Left lung (tissue), 10 donors: Measurements from ENCODE around the gene SFTPA2. TPM values are rescaled to one million over a fixed set of nuclear protein-coding genes. Genes with fewer than 3 reads are reported as not detected.
"Not testable (repeated sequence)": the region's sequence is repeated elsewhere in the genome, so short reads cannot be mapped to it uniquely, and the experiment has no call there.

Experiments used
- ATAC-seq: fragments of 200-7000 bp; cut with Tn5 transposase; one replicate; pipeline ENCODE4 v1.9.1; 2020; ENCODE audit warnings: moderate library complexity
- DNase-seq, 4 donors: peaks; one replicate each; pipeline ENCODE4 v3.0.0-alpha.2; 2013 to 2020
- H3K27ac ChIP-seq, 2 donors: fragments of 200-600 bp; sonication (generic) in 1 of 2; one replicate each; pipeline versions ENCODE4 v1.5.0 to v1.8.0; 2020 to 2021
- H3K27me3 ChIP-seq, 2 donors: fragments of 200-600 bp; sonication (generic) in 1 of 2; one replicate each; pipeline versions ENCODE4 v1.5.0 to v1.8.0; 2020 to 2021
- H3K36me3 ChIP-seq, 2 donors: fragments of 200-600 bp; sonication (generic) in 1 of 2; one replicate each; pipeline versions ENCODE4 v1.5.0 to v1.8.0; 2020 to 2021
- H3K4me1 ChIP-seq, 2 donors: fragments of 200-600 bp; one replicate each; pipeline ENCODE4 v1.8.0; 2021
- H3K4me3 ChIP-seq, 2 donors: fragments of 200-600 bp; sonication (generic) in 1 of 2; one replicate each; pipeline versions ENCODE4 v1.5.0 to v1.8.0; 2020 to 2021; ENCODE audit warnings: mild to moderate bottlenecking in 1 of 2
- H3K9me3 ChIP-seq, 2 donors: fragments of 200-600 bp; sonication (generic) in 1 of 2; one replicate each; pipeline versions ENCODE4 v1.5.0 to v1.8.0; 2020 to 2021
- CTCF ChIP-seq, 2 donors: fragments of 200-600 bp; sonication (generic) in 1 of 2; IDR thresholded peaks; one replicate each; pipeline versions ENCODE4 v1.5.0 to v1.8.0; 2021; ENCODE audit warnings: antibody characterized with exemption in 2 of 2
- intact Hi-C, 2 donors: fragments of 100-400 bp; cut with DNase I; formaldehyde crosslinking; loops; one replicate each; pipeline versions ENCODE4 v1.11.2 to v1.14.2; 2022
- polyA plus RNA-seq, 6 donors: library from polyadenylated mRNA; unstranded; fragments of 120-200 nt; gene quantifications; one replicate each; pipeline ENCODE4 v1.2.1, GENCODE V29; 2013; ENCODE audit not compliant: insufficient read length in 6 of 6
- total RNA-seq, 2 donors: library from RNA; stranded (reverse); fragmentation: NEBNext Ultra II Directional; extraction: Animal tissue kit (Norgen Biotek cat#: 25700); gene quantifications; one replicate each; pipeline ENCODE4 v1.2.1, GENCODE V29; 2021
- donor health status: DM: no; HTN: yes; CAD: no.
- donor health status: DM: no; HTN: no; CAD: no.

Gene SFTPA2
- total and polyA plus RNA-seq, 8 donors = 0.83 to 13,178 (median 7.7) TPM

- no peak overlapping the region for H3K4me3 ChIP-seq
- H3K4me1 ChIP-seq = no peaks in the 10 kb centered on the region
- DNase-seq = no peak
- no peaks in the 10 kb centered on the region for H3K27me3 ChIP-seq
- no peak for TF ChIP-seq CTCF (IDR thresholded peaks at IDR 0.05)
- intact Hi-C loops = no loop called here
- H3K36me3 ChIP-seq = no peaks in the 10 kb centered on the region
- no peak overlapping the region for H3K27ac ChIP-seq
- H3K9me3 ChIP-seq = peaks cover 0 to 7% of the 10 kb centered on the region in 2 donors
- no peak for ATAC-seq
These were observed 42.7 kb upstream of the SFTPA2 start for GRCh38 chr10:79602953-79603352.

- no peak overlapping the region for H3K4me3 ChIP-seq
- no peaks in the 10 kb centered on the region for H3K36me3 ChIP-seq
- intact Hi-C loops = no loop called here
- no peaks in the 10 kb centered on the region for H3K4me1 ChIP-seq
- no peaks in the 10 kb centered on the region for H3K27me3 ChIP-seq
- no peak for DNase-seq
- no peak for TF ChIP-seq CTCF (IDR thresholded peaks at IDR 0.05)
- peaks cover 0 to 17% of the 10 kb centered on the region in 2 donors for H3K9me3 ChIP-seq
- ATAC-seq = no peak
- H3K27ac ChIP-seq = no peak overlapping the region
These were observed 41.7 kb upstream of the SFTPA2 start for GRCh38 chr10:79601939-79602338.

GRCh38 chr10:79599644-79600043, 39.4 kb upstream of the SFTPA2 start:
- H3K27me3 ChIP-seq, DNase-seq, H3K4me1 ChIP-seq, H3K4me3 ChIP-seq, H3K36me3 ChIP-seq, ATAC-seq, intact Hi-C loops, H3K27ac ChIP-seq: not testable (repeated sequence)
- peaks cover 0 to 17% of the 10 kb centered on the region in 2 donors for H3K9me3 ChIP-seq

GRCh38 chr10:79595510-79595909, 35.3 kb upstream of the SFTPA2 start:
- ATAC-seq (peak; percentile 88), DNase-seq (no peak)
- Histone ChIP-seq H3K4me1 (no peaks in the 10 kb centered on the region), H3K4me3 (no peak overlapping the region), H3K27me3 (no peaks in the 10 kb centered on the region), H3K27ac (no peak overlapping the region), H3K36me3 (no peaks in the 10 kb centered on the region), H3K9me3 (peaks cover 0 to 17% of the 10 kb centered on the region in 2 donors)
- TF ChIP-seq CTCF (IDR thresholded peaks at IDR 0.05) = no peak
- intact Hi-C loops = no loop called here

- H3K4me1 ChIP-seq, H3K4me3 ChIP-seq, H3K27ac ChIP-seq, intact Hi-C loops, DNase-seq, H3K27me3 ChIP-seq, H3K36me3 ChIP-seq: not testable (repeated sequence)
- ATAC-seq = peak; percentile 55
- H3K9me3 ChIP-seq = peaks cover 0 to 17% of the 10 kb centered on the region in 2 donors
These were observed 34.4 kb upstream of the SFTPA2 start for GRCh38 chr10:79594565-79594964.

- H3K27me3 ChIP-seq = no peaks in the 10 kb centered on the region
- no peak overlapping the region for H3K27ac ChIP-seq
- no peak for TF ChIP-seq CTCF (IDR thresholded peaks at IDR 0.05)
- intact Hi-C loops = no loop called here
- no peak overlapping the region for H3K4me3 ChIP-seq
- DNase-seq (no peak), ATAC-seq (no peak)
- H3K4me1 ChIP-seq = no peaks in the 10 kb centered on the region
- no peaks in the 10 kb centered on the region for H3K36me3 ChIP-seq
- peaks cover 0 to 14% of the 10 kb centered on the region in 2 donors for H3K9me3 ChIP-seq
These were observed 33.2 kb upstream of the SFTPA2 start for GRCh38 chr10:79593377-79593776.
